Measurements from ENCODE around the gene DAB2IP.

- TF ChIP-seq CTCF (IDR thresholded peaks at IDR 0.05; ENCODE audit: low read depth, low read length, missing input control) (no peak), MAX (IDR thresholded peaks at IDR 0.05) (no peak), FOXA1 (IDR thresholded peaks at IDR 0.05) (no peak), RXRA (IDR thresholded peaks at IDR 0.05) (no peak), FOXA2 (IDR thresholded peaks at IDR 0.05) (no peak), JUND (IDR thresholded peaks at IDR 0.05) (no peak), REST (IDR thresholded peaks at IDR 0.05) (no peak), YY1 (IDR thresholded peaks at IDR 0.05) (no peak)
Measured at GRCh38 chr9:121673576-121673975, 22.1 kb downstream of the DAB2IP start.

Data from liver (tissue), 3 donors.